Thyroid gland (tissue), 4 donors: ENCODE data around the gene SAT2. TPM values are rescaled to one million over a fixed set of nuclear protein-coding genes. Genes with fewer than 3 reads are reported as not detected.

ENCODE experiments used
- DNase-seq, 2 donors: peaks; one replicate each; pipeline ENCODE4 v3.0.0-alpha.2; 2019
- H3K27ac ChIP-seq, 3 donors: fragments of 200-600 bp; sonication (generic); 1 replicate in 2 of 3; 2 replicates in 1 of 3; pipeline ENCODE4 v1.5.1; 2016 to 2019; ENCODE audit warnings: mild to moderate bottlenecking in 1 of 3, moderate library complexity in 1 of 3
- H3K27me3 ChIP-seq: fragments of 200-600 bp; sonication (generic); one replicate; pipeline ENCODE4 v1.5.1; 2019
- H3K36me3 ChIP-seq, 2 donors: fragments of 200-600 bp; sonication (generic); one replicate each; pipeline ENCODE4 v1.5.1; 2016 to 2019
- H3K4me1 ChIP-seq, 2 donors: fragments of 200-600 bp; sonication (generic); one replicate each; pipeline ENCODE4 v1.5.1; 2017 to 2019
- H3K4me3 ChIP-seq, 3 donors: fragments of 200-600 bp; sonication (generic); replicated peaks in 1 of 3; 1 replicate in 2 of 3; 2 replicates in 1 of 3; pipeline ENCODE4 v1.5.1; 2016; ENCODE audit warnings: mild to moderate bottlenecking in 1 of 3
- H3K9me3 ChIP-seq: fragments of 200-600 bp; sonication (generic); one replicate; pipeline ENCODE4 v1.5.1; 2017
- POLR2A ChIP-seq, 2 donors: fragments of 450-650 bp; IDR thresholded peaks; one replicate each; pipeline ENCODE4 v1.6.1; 2017; ENCODE audit warnings: antibody characterized with exemption in 2 of 2, mild to moderate bottlenecking in 2 of 2, moderate library complexity in 1 of 2
- WGBS, 2 donors: methylation state at CpG; one replicate each; pipeline ENCODE4 v1.1.5; 2017; 5-methylcytosine and 5-hydroxymethylcytosine counted together
- intact Hi-C: fragments of 100-400 bp; cut with DNase I; formaldehyde crosslinking; loops from one replicate; pipeline ENCODE4 v1.15.1; 2023
- total RNA-seq, 4 donors: library from RNA; depleted of rRNA; stranded (reverse); fragments of >200 nt; gene quantifications; one replicate each; pipeline ENCODE4 v1.2.3, GENCODE V29; 2016
- TF ChIP-seq, protein P1 (sequence below), 6 experiments: fragments of 200-600 bp in 3 of 6; fragments of 450-650 bp in 3 of 6; sonication (generic) in 3 of 6; IDR thresholded peaks; one replicate each; pipeline ENCODE4 v1.5.1; 2016 to 2019; ENCODE audit warnings: antibody characterized with exemption in 6 of 6, mild to moderate bottlenecking in 2 of 6, inconsistent platforms in 1 of 6, moderate library complexity in 1 of 6

Gene SAT2
- total RNA-seq, 4 donors from 2014 or later, result 59.5 to 74.2 (median 61.9) TPM

- TF ChIP-seq, protein P1, sequence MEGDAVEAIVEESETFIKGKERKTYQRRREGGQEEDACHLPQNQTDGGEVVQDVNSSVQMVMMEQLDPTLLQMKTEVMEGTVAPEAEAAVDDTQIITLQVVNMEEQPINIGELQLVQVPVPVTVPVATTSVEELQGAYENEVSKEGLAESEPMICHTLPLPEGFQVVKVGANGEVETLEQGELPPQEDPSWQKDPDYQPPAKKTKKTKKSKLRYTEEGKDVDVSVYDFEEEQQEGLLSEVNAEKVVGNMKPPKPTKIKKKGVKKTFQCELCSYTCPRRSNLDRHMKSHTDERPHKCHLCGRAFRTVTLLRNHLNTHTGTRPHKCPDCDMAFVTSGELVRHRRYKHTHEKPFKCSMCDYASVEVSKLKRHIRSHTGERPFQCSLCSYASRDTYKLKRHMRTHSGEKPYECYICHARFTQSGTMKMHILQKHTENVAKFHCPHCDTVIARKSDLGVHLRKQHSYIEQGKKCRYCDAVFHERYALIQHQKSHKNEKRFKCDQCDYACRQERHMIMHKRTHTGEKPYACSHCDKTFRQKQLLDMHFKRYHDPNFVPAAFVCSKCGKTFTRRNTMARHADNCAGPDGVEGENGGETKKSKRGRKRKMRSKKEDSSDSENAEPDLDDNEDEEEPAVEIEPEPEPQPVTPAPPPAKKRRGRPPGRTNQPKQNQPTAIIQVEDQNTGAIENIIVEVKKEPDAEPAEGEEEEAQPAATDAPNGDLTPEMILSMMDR (IDR thresholded peaks at IDR 0.05), result peak; percentile 73 to 89 (median 80)
- peak in 1 of 2 donors; percentile 20 for TF ChIP-seq POLR2A (IDR thresholded peaks at IDR 0.05)
- DNase-seq, result peak; percentile 89 to 91
- H3K4me1 ChIP-seq, result peaks cover 15 to 24% of the 10 kb centered on the region in 2 donors
- peak overlapping the region in 2 of 3 donors; percentile 56 to 70 for H3K27ac ChIP-seq
- WGBS, 2 donors, result 42 to 43% methylated on average over 11 to 12 of the region's 56 CpGs
- intact Hi-C loops, result no loop called here
- H3K9me3 ChIP-seq, result no peaks in the 10 kb centered on the region
- H3K27me3 ChIP-seq, result no peaks in the 10 kb centered on the region
- peak overlapping the region in 1 of 3 donors; percentile 19 for H3K4me3 ChIP-seq
- peaks cover 33 to 41% of the 10 kb centered on the region in 2 donors for H3K36me3 ChIP-seq
Measured at GRCh38 chr17:7589204-7589868, 38.3 kb downstream of the SAT2 start.

DNA sequence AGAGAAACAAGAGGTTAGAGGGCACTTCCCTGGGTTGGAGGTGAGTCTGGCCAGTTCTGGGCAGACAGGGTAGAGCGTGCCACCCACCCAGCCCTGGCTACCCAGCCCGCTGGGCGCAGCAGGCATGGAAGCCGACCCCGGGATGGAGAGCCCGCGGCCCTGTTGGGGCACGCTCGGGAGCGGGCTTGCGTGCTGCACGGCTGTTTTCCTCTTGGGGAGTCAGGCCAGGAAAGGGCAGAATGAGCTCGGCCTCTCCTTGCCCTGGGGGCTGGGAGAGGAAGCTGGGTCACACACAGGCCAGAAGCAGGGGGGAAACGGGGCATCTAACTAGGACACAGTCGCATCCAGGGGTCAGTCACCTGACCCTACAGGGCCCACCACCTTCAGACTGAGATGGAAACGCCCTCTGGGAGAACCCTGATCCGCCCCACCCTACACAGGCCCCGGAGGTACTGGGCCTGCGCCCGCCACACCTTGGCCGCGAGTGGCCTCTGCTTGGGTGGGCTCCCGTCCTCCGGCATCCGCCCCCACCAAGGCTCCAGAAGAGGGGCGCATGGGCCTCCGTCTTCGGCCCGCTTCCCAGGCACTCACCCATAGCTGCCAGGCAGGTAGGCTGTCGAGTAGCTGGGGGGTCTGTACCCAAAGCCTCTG, 38.9 kb downstream of the SAT2 start:
- H3K9me3 ChIP-seq, result no peaks in the 10 kb centered on the region
- WGBS, 2 donors, result 67 to 86% methylated on average over 6 to 13 of the region's 30 CpGs
- H3K27me3 ChIP-seq, result no peaks in the 10 kb centered on the region
- TF ChIP-seq POLR2A (IDR thresholded peaks at IDR 0.05), result no peak
- TF ChIP-seq, protein P1 (IDR thresholded peaks at IDR 0.05), result no peak
- H3K36me3 ChIP-seq, result peaks cover 26 to 35% of the 10 kb centered on the region in 2 donors
- H3K4me1 ChIP-seq, result peaks cover 16 to 26% of the 10 kb centered on the region in 2 donors
- no peak for DNase-seq
- H3K27ac ChIP-seq, result peak overlapping the region in 2 of 3 donors; percentile 56 to 70
- peak overlapping the region in 1 of 3 donors; percentile 19 for H3K4me3 ChIP-seq
- intact Hi-C loops, result no loop called here

- intact Hi-C loops, result no loop called here
- Histone ChIP-seq H3K36me3 (peaks cover 16 to 24% of the 10 kb centered on the region in 2 donors), H3K27ac (no peak overlapping the region), H3K4me1 (peaks cover 24 to 33% of the 10 kb centered on the region in 2 donors), H3K27me3 (no peaks in the 10 kb centered on the region), H3K4me3 (no peak overlapping the region), H3K9me3 (no peaks in the 10 kb centered on the region)
- DNase-seq, result no peak
- 83 to 87% methylated on average over 12 of the region's 12 CpGs for WGBS, 2 donors
- TF ChIP-seq POLR2A (IDR thresholded peaks at IDR 0.05), result no peak
- TF ChIP-seq, protein P1 (IDR thresholded peaks at IDR 0.05), result no peak
Measured at GRCh38 chr17:7587420-7588151, 40.0 kb downstream of the SAT2 start.

- Histone ChIP-seq H3K27ac (no peak overlapping the region), H3K36me3 (peaks cover 8 to 16% of the 10 kb centered on the region in 2 donors), H3K9me3 (no peaks in the 10 kb centered on the region), H3K27me3 (no peaks in the 10 kb centered on the region), H3K4me1 (peaks cover 30 to 40% of the 10 kb centered on the region in 2 donors), H3K4me3 (no peak overlapping the region)
- TF ChIP-seq, protein P1 (IDR thresholded peaks at IDR 0.05), result no peak
- no peak for TF ChIP-seq POLR2A (IDR thresholded peaks at IDR 0.05)
- 83 to 88% methylated on average over 9 of the region's 9 CpGs for WGBS, 2 donors
- intact Hi-C loops, result no loop called here
- no peak for DNase-seq
Measured at GRCh38 chr17:7586673-7587419, 40.8 kb downstream of the SAT2 start.
